GM12878 (cell line): Measurements from ENCODE around the gene GTF3C1. TPM values are rescaled to one million over a fixed set of nuclear protein-coding genes. Genes with fewer than 3 reads are reported as not detected.

Source experiments
- ATAC-seq: fragments of 200-7000 bp; cut with Tn5 transposase; 3 replicates; pipeline ENCODE4 v1.9.1; 2020; ENCODE audit warnings: mild to moderate bottlenecking, moderate library complexity
- BruUV-seq: library from RNA; stranded (reverse); fragments of 400-500 nt; replicated peaks from 2 replicates; lab custom pipeline; 2021; lab: Mats Ljungman, UMichigan
- CTCF ChIA-PET: fragments of 300-600 bp; sonication (Branson Sonifier 250); formaldehyde crosslinking; extraction: SDS; loops from one replicate; lab custom pipeline; 2021; ENCODE audit warnings: inconsistent platforms; lab: Yijun Ruan, JAX
- POLR2A ChIA-PET: fragments of 350-600 bp; formaldehyde crosslinking; extraction: SDS; loops from one replicate; lab custom pipeline; 2021; ENCODE audit warnings: inconsistent platforms; lab: Charles Lee
- RAD21 ChIA-PET: fragments of 300-600 bp; sonication (Branson Sonifier 250); formaldehyde crosslinking; loops from one replicate; lab custom pipeline; 2023; ENCODE audit warnings: antibody characterized with exemption; ENCODE audit not compliant: unreplicated experiment; lab: Charles Lee
- SMC1A ChIA-PET: fragments of 300-600 bp; sonication (Branson Sonifier 250); formaldehyde crosslinking; loops from one replicate; lab custom pipeline; 2023; ENCODE audit not compliant: unreplicated experiment, uncharacterized antibody; lab: Charles Lee
- DNase-seq: peaks from one replicate; pipeline ENCODE4 v3.0.0-alpha.2; 2011; ENCODE audit warnings: low read depth, low spot score
- FAIRE-seq: peaks from 3 replicates; lab custom pipeline; 2011; peaks lifted over from hg19 to GRCh38; lab: Jason Lieb, UNC
- H2AFZ ChIP-seq: 2 replicates; pipeline ENCODE4 v1.6.0; 2011; ENCODE audit warnings: low read depth, low read length, control low read depth; ENCODE audit not compliant: control insufficient read depth
- H3K27ac ChIP-seq: 2 replicates; pipeline ENCODE4 v1.5.1; 2011; ENCODE audit warnings: control low read depth; ENCODE audit not compliant: control insufficient read depth, insufficient read depth
- H3K27me3 ChIP-seq, 2 experiments: replicated peaks in 1 of 2; 2 replicates each; pipeline versions ENCODE4 v1.6.0 to v1.6.1; 2011; ENCODE audit warnings: low read length in 1 of 2; ENCODE audit not compliant: control insufficient read depth in 2 of 2, insufficient read depth in 2 of 2
- H3K36me3 ChIP-seq, 2 experiments: 2 replicates each; pipeline ENCODE4 v1.5.1; 2011; ENCODE audit warnings: low read length in 1 of 2; ENCODE audit not compliant: control insufficient read depth in 2 of 2, insufficient read depth in 2 of 2
- H3K4me1 ChIP-seq: 2 replicates; pipeline ENCODE4 v1.6.1; 2011; ENCODE audit warnings: mild to moderate bottlenecking, low read length, moderate library complexity, mixed read lengths; ENCODE audit not compliant: control insufficient read depth, insufficient read depth
- H3K4me2 ChIP-seq: 2 replicates; pipeline ENCODE4 v1.6.0; 2011; ENCODE audit warnings: control low read depth; ENCODE audit not compliant: control insufficient read depth, insufficient read depth
- H3K4me3 ChIP-seq: fragments of 200-600 bp; sonication (generic); 2 replicates; pipeline ENCODE4 v1.5.1; 2016
- H3K79me2 ChIP-seq: 2 replicates; pipeline ENCODE4 v1.6.0; 2011; ENCODE audit warnings: low read length; ENCODE audit not compliant: control insufficient read depth, insufficient read depth
- H3K9ac ChIP-seq: 2 replicates; pipeline ENCODE4 v1.8.0; 2011; ENCODE audit warnings: low read length, control low read depth, mixed read lengths; ENCODE audit not compliant: control insufficient read depth, insufficient read depth
- H3K9me3 ChIP-seq: replicated peaks from 3 replicates; pipeline ENCODE4 v1.5.1; 2011; ENCODE audit warnings: mild to moderate bottlenecking, low read length; ENCODE audit not compliant: control insufficient read depth, insufficient read depth
- H4K20me1 ChIP-seq: 2 replicates; pipeline ENCODE4 v1.6.0; 2011; ENCODE audit not compliant: control insufficient read depth, insufficient read depth
- CTCF ChIP-seq, 3 experiments: IDR thresholded peaks in 2 of 3; conservative IDR thresholded peaks in 1 of 3; 2 replicates each; pipeline ENCODE4 v1.5.1; 2011; ENCODE audit warnings: low read depth in 3 of 3, low read length in 3 of 3, mild to moderate bottlenecking in 3 of 3, control low read depth in 2 of 3, moderate library complexity in 2 of 3, inconsistent platforms in 1 of 3, mixed read lengths in 1 of 3; ENCODE audit not compliant: control insufficient read depth in 2 of 3, insufficient read depth in 1 of 3; ENCODE audit errors: extremely low read depth in 1 of 3
- EED ChIP-seq: sonication (generic); IDR thresholded peaks from 2 replicates; pipeline ENCODE4 v1.6.1; 2016; ENCODE audit warnings: antibody characterized with exemption, low read depth
- IRF3 ChIP-seq: fragments of 450-650 bp; IDR thresholded peaks from 2 replicates; pipeline ENCODE4 v1.6.1; 2014; ENCODE audit warnings: mild to moderate bottlenecking
- KAT2A ChIP-seq: conservative IDR thresholded peaks from 2 replicates; pipeline ENCODE4 v1.6.1; 2011; ENCODE audit warnings: low read depth, low read length; ENCODE audit not compliant: control insufficient read depth
- PRDM15 ChIP-seq: fragments of 450-650 bp; formaldehyde crosslinking; IDR thresholded peaks from 2 replicates; pipeline ENCODE4 v1.4.0; 2020; ENCODE audit warnings: mild to moderate bottlenecking, moderate library complexity
- WGBS: methylation state at CpG from one replicate; pipeline ENCODE4 v1.1.6; 2016; ENCODE audit warnings: low lambda C conversion rate; ENCODE audit not compliant: insufficient replicate concordance, insufficient coverage; ENCODE audit errors: missing lambda C conversion rate; 5-methylcytosine and 5-hydroxymethylcytosine counted together
- in situ Hi-C: fragments of 300-500 bp; cut with MboI; formaldehyde crosslinking; loops from 9 replicates; pipeline ENCODE4 v1.14.3; 2018; ENCODE audit warnings: mixed read lengths
- intact Hi-C: fragments of 100-400 bp; cut with micrococcal nuclease; formaldehyde crosslinking; loops from one replicate; pipeline ENCODE4 v1.14.2; 2022; ENCODE audit not compliant: unreplicated experiment
- polyA plus RNA-seq, 11 experiments: library from polyadenylated mRNA; depleted of rRNA in 4 of 11; unstranded in 6 of 11; stranded (reverse) in 5 of 11; fragments of >200 nt; fragmentation: Nextera tagmentation in 4 of 11; fragmentation: Illumina TruSeq in 1 of 11; extraction: Ambion mirVana in 4 of 11; extraction: Trizol in 1 of 11; gene quantifications; 1 replicate in 1 of 11; 2 replicates in 10 of 11; pipeline versions ENCODE4 v1.2.1 to v1.2.3, GENCODE V29; 2011 to 2016; ENCODE audit warnings: inconsistent platforms in 2 of 11, missing spikeins in 2 of 11, low read depth in 1 of 11
- total RNA-seq, 4 experiments: library from RNA; depleted of rRNA in 3 of 4; stranded (reverse); fragments of >200 nt in 3 of 4; fragmentation: Illumina TruSeq in 1 of 4; extraction: Trizol in 1 of 4; gene quantifications; 2 replicates each; pipeline versions ENCODE4 v1.2.1 to v1.2.3, GENCODE V29; 2013 to 2021

Gene GTF3C1
- total and polyA plus RNA-seq, 10 of the 15 experiments (the other 5 are each of a cell fraction or from before 2014, with no cell fraction given), result 0.98 to 60.9 (median 34.3) TPM

- ATAC-seq (no peak), DNase-seq (no peak), FAIRE-seq (no peak)
- H3K9me3 ChIP-seq, result no peaks in the 10 kb centered on the region; the same call in 2 of the 3 replicates
- no peaks in the 10 kb centered on the region for H3K79me2 ChIP-seq
- no peaks in the 10 kb centered on the region for H4K20me1 ChIP-seq
- no TSS peak for BruUV-seq
- intact Hi-C loops, result no loop called here
- H3K4me3 ChIP-seq, result no peak overlapping the region
- no peak overlapping the region for H3K9ac ChIP-seq
- no peak overlapping the region for H2AFZ ChIP-seq
- in situ Hi-C loops, result no loop called here
- CTCF ChIA-PET, result no interaction called here
- H3K27ac ChIP-seq, result no peak overlapping the region
- H3K36me3 ChIP-seq, result no peaks in the 10 kb centered on the region
- no peaks in the 10 kb centered on the region for H3K27me3 ChIP-seq
- no peak overlapping the region for H3K4me2 ChIP-seq
- SMC1A ChIA-PET, result interaction anchor here (0.6 kb wide), 1 partner anchor 247 kb away, joined by 3 read pairs; no protein-coding TSS in a partner anchor
- RAD21 ChIA-PET, result no interaction called here
- POLR2A ChIA-PET, result no interaction called here
- no peak for TF ChIP-seq CTCF (IDR thresholded peaks at IDR 0.05 in 2 of 3, conservative IDR thresholded peaks at IDR 0.05 in 1 of 3; ENCODE audit: control insufficient read depth in 2 of 3, extremely low read depth in 1 of 3, insufficient read depth in 1 of 3, low read depth in 3 of 3, low read length in 3 of 3)
- TF ChIP-seq IRF3, result no peak
- TF ChIP-seq PRDM15 (CRISPR knock-in tag), result no peak
- TF ChIP-seq KAT2A, result no peak
- no peak for TF ChIP-seq EED
- 96% methylated on average over 5 of the region's 5 CpGs for WGBS
- H3K4me1 ChIP-seq, result no peaks in the 10 kb centered on the region
These were observed 35.5 kb upstream of the GTF3C1 start for GRCh38 chr16:27585200-27585599.
